SJSA1 (cell line): ENCODE measurements around the gene ZRANB3. TPM values are rescaled to one million over a fixed set of nuclear protein-coding genes. Genes with fewer than 3 reads are reported as not detected.
"Not testable (repeated sequence)": the region's sequence is repeated elsewhere in the genome, so short reads cannot be mapped to it uniquely, and the experiment has no call there.

Source experiments
- DNase-seq, 2 experiments: peaks; one replicate each; pipeline ENCODE4 v3.0.0-alpha.2; 2015 to 2020; ENCODE audit warnings: low spot score in 2 of 2, low read depth in 1 of 2
- H3K27ac ChIP-seq: fragments of 250-450 bp; sonication (Bioruptor Pico); 2 replicates; pipeline ENCODE4 v1.5.1; 2020; ENCODE audit warnings: mild to moderate bottlenecking, moderate library complexity
- H3K27me3 ChIP-seq: fragments of 250-450 bp; sonication (Bioruptor Pico); replicated peaks from 2 replicates; pipeline ENCODE4 v1.5.1; 2020; ENCODE audit warnings: mild to moderate bottlenecking, moderate library complexity
- H3K36me3 ChIP-seq: fragments of 250-450 bp; sonication (Bioruptor Pico); 2 replicates; pipeline ENCODE4 v1.5.1; 2020; ENCODE audit warnings: mild to moderate bottlenecking
- H3K4me1 ChIP-seq: fragments of 250-450 bp; sonication (Bioruptor Pico); replicated peaks from 2 replicates; pipeline ENCODE4 v1.6.1; 2021; ENCODE audit warnings: mild to moderate bottlenecking
- H3K4me3 ChIP-seq: fragments of 250-450 bp; sonication (Bioruptor Pico); 2 replicates; pipeline ENCODE4 v1.5.1; 2020; ENCODE audit warnings: mild to moderate bottlenecking
- H3K9me3 ChIP-seq: fragments of 250-450 bp; sonication (Bioruptor Pico); replicated peaks from 2 replicates; pipeline ENCODE4 v1.5.1; 2020; ENCODE audit warnings: mild to moderate bottlenecking
- total RNA-seq: library from RNA; depleted of rRNA; stranded (reverse); fragments of >200 nt; shearing (Covaris generic); gene quantifications from 2 replicates; pipeline ENCODE4 v1.2.3, GENCODE V29; 2014

The ZRANB3 gene
- total RNA-seq, 1 experiment from 2014 or later: 9.3 TPM

DNA sequence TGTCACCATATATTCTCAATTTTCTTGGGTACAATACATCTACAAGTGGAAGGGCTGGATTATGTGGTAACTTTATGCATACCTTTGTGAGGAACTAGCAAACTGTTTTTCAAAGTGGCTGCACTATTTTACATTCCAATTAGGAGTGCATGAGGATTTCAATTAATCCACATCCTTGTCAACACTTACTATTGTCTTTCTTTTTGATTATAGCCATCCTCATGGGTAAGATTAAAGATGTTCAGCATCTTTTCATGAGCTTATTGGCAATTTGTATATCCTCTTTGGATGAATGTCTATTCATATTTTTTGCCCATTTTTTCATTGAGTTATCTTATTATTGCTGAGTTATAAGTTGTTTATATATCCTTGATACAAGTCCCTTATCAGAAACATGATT lies 73.7 kb downstream of the ZRANB3 start:
- no peaks in the 10 kb centered on the region for H3K4me1 ChIP-seq
- H3K27ac ChIP-seq: no peak overlapping the region
- no peak overlapping the region for H3K4me3 ChIP-seq
- DNase-seq: no peak
- no peaks in the 10 kb centered on the region for H3K36me3 ChIP-seq
- H3K27me3 ChIP-seq: no peaks in the 10 kb centered on the region
- peaks cover 3% of the 10 kb centered on the region; the same call in 1 of the 2 replicates for H3K9me3 ChIP-seq

DNA sequence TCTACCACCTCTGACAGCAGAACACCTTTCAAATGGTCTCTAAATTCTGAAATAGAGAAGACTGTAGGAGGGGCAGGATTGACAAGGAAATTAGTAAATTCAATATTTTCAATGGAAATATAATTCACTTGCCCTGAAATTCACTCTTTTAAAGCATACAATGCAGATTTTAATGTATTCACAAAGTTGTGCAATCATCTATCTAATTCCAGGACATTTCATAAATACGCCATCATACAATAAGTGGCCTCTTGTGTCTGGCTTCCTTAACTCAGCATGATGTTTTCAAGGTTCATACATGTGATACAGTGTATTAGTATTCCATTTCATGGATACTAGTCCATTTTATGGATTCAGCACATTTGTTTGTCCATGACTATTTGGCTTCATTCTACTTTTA lies 74.2 kb downstream of the ZRANB3 start:
- Histone ChIP-seq H3K36me3 (no peaks in the 10 kb centered on the region), H3K27me3 (no peaks in the 10 kb centered on the region), H3K27ac (no peak overlapping the region), H3K4me3 (no peak overlapping the region), H3K4me1 (no peaks in the 10 kb centered on the region), H3K9me3 (peaks cover 3% of the 10 kb centered on the region; the same call in 1 of the 2 replicates)
- no peak for DNase-seq

DNA sequence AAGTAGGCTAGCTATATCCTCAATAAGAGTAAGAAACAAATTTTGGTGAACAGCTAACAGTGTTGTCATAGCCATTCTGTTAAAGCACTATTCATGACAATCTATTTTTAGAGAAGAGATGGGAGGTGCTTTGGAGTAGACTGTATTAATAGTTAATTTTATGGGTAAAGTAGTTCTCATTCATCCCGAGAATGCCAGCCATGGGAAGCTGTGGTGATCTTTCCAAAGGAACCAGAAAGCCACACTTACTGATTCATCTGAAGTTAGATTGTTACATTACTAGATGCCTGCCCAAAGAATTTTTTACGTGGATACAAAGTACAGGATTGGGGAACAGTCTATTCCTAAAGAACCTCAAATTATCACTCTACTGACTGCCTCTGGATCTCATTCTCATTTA lies 74.6 kb downstream of the ZRANB3 start:
- Histone ChIP-seq H3K4me1 (no peaks in the 10 kb centered on the region), H3K36me3 (no peaks in the 10 kb centered on the region), H3K9me3 (peaks cover 3% of the 10 kb centered on the region; the same call in 1 of the 2 replicates), H3K27ac (no peak overlapping the region), H3K27me3 (no peaks in the 10 kb centered on the region), H3K4me3 (no peak overlapping the region)
- DNase-seq: no peak

DNA sequence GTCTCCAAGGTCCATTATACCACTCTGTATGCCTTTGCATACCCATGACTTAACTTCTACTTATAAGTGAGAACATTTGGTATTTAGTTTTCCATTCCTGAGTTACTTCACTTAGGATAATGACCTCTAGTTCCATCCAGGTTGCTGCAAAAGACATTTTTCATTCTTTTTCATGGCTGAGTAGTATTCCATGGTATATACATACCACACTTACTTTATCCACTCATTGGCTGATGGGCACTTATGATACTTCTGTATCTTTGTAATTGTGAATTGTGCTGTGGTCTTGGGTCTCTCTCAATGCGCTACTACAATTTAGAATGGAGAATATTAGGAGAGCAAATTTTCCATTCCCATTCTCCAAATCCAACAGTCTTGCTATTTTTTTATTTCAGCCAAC lies 76.4 kb downstream of the ZRANB3 start:
- H3K36me3 ChIP-seq: no peaks in the 10 kb centered on the region
- no peak for DNase-seq
- peaks cover 3% of the 10 kb centered on the region; the same call in 1 of the 2 replicates for H3K9me3 ChIP-seq
- H3K4me1 ChIP-seq: no peaks in the 10 kb centered on the region
- H3K27me3 ChIP-seq: no peaks in the 10 kb centered on the region
- no peak overlapping the region for H3K4me3 ChIP-seq
- no peak overlapping the region for H3K27ac ChIP-seq

DNA sequence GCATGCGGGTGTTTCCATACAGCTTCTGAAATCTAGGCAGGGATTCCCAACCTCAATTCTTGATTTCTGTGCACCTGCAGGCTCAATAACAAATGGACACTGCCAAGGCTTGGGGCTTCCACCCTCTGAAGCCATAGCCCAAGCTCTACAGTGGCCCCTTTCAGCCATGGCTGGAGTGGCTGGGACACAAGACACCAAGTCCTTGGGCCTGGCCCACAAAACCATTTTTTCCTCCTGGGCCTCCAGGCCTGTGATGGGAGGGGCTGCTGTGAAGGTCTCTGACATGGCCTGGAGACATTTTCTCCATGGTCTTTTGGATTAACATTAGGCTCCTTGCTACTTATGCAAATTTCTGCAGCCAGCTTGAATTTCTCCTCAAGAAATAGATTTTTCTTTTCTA lies 78.0 kb downstream of the ZRANB3 start:
- DNase-seq, H3K4me3 ChIP-seq, H3K27ac ChIP-seq, H3K27me3 ChIP-seq, H3K4me1 ChIP-seq, H3K9me3 ChIP-seq, H3K36me3 ChIP-seq: not testable (repeated sequence)

DNA sequence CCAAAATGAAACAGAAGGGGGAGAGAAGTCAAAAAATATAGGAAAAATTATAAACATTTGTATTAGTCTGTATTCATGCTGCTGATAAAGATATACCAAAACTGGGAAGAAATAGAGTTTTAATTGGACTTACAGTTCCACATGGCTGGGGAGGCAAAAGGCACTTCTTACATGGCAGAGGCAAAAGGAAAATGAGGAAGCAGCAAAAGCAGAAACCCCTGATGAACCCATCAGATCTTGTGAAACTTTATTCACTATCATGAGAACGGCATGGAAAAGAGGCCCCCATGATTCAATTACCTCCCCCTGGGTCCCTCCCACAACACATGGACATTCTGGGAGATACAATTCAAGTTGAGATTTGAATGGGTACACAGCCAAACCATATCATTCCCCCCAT lies 79.1 kb downstream of the ZRANB3 start:
- Histone ChIP-seq H3K27ac (no peak overlapping the region), H3K4me1 (no peaks in the 10 kb centered on the region), H3K4me3 (no peak overlapping the region), H3K27me3 (no peaks in the 10 kb centered on the region), H3K9me3 (no peaks in the 10 kb centered on the region; the same call in 1 of the 2 replicates), H3K36me3 (no peaks in the 10 kb centered on the region)
- no peak for DNase-seq

DNA sequence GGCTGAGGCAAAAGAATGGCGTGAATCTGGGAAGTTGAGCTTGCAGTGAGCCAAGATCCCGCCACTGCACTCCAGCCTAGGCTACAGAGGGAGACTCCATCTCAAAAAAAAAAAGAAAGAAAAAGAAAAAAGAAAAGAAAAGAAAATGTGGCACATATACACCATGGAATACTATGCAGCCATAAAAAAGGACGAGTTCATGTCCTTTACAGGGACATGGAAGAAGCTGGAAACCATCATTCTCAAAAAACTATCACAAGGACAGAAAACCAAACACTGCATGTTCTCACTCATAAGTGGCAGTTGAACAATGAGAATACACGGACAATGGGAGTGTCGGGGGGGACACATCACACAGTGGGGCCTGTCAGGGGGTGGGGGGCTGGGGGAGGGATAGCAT lies 88.0 kb downstream of the ZRANB3 start:
- not testable (repeated sequence) for H3K4me3 ChIP-seq, H3K4me1 ChIP-seq, H3K9me3 ChIP-seq, H3K36me3 ChIP-seq, H3K27me3 ChIP-seq, DNase-seq, H3K27ac ChIP-seq

DNA sequence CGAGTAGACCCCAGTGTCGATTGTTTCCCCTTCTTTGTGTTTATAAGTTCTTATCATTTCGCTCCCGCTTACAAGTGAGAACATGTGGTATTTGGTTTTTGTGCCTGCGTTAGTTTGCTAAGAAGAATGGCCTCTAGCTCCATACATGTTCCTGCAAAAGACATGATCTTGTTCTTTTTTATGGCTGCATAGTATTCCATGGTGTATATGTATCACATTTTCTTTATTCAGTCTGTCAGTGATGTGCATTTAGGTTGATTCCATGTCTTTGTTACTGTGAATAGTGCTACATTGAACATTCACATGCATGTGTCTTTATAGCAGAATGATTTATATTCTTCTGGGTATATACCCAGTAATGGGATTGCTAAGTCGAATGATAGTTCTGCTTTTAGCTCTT lies 95.9 kb downstream of the ZRANB3 start:
- not testable (repeated sequence) for H3K9me3 ChIP-seq, H3K4me3 ChIP-seq, H3K4me1 ChIP-seq, H3K36me3 ChIP-seq, H3K27me3 ChIP-seq, DNase-seq, H3K27ac ChIP-seq

DNA sequence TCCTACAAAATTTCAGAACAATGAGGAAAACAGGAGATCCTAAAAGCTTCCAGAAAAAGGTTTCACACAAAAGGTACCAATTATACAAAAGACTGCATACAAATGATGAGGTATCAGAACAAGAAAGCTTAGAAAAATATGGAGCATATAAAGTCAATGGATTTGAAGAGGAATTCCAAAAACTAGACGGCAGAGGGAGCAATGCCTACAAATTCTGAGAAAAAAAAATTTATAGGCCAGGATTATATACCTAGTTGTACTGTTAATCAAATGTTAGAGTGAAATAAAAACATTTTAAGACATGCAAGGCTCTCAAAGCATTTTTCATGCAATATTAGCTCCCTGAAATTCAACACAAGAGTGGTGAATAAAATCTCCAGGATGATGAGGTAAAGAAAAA lies 106.2 kb downstream of the ZRANB3 start:
- DNase-seq: no peak
- no peaks in the 10 kb centered on the region for H3K27me3 ChIP-seq
- no peaks in the 10 kb centered on the region for H3K36me3 ChIP-seq
- no peak overlapping the region for H3K27ac ChIP-seq
- 0 out of 2 replicates have a peak, but pooled peaks cover 6% of the 10 kb centered on the region for H3K9me3 ChIP-seq
- no peaks in the 10 kb centered on the region; the same call in 1 of the 2 replicates for H3K4me1 ChIP-seq
- no peak overlapping the region for H3K4me3 ChIP-seq

DNA sequence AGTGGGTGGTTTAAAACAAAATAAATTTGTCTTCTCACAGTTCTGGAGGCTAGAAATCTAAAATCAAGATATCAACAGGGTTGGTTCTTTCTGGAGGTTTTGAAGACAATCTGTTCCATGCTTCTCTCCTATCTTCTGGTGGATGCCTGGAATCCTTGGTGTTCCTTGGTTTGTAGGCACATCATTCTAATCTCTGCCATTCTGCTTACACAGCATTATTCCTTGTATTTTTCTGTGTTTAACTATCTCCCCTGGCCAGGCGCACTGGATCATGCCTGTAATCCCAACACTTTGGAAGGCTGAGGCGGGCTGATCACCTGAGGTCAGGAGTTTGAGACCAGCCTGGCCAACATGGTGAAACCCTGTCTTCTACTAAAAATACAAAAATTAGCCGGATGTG lies 108.1 kb downstream of the ZRANB3 start:
- DNase-seq: no peak
- no peaks in the 10 kb centered on the region for H3K27me3 ChIP-seq
- H3K9me3 ChIP-seq: 0 out of 2 replicates have a peak, but pooled peaks cover 6% of the 10 kb centered on the region
- no peak overlapping the region for H3K4me3 ChIP-seq
- no peaks in the 10 kb centered on the region for H3K36me3 ChIP-seq
- no peak overlapping the region for H3K27ac ChIP-seq
- H3K4me1 ChIP-seq: no peaks in the 10 kb centered on the region; the same call in 1 of the 2 replicates

DNA sequence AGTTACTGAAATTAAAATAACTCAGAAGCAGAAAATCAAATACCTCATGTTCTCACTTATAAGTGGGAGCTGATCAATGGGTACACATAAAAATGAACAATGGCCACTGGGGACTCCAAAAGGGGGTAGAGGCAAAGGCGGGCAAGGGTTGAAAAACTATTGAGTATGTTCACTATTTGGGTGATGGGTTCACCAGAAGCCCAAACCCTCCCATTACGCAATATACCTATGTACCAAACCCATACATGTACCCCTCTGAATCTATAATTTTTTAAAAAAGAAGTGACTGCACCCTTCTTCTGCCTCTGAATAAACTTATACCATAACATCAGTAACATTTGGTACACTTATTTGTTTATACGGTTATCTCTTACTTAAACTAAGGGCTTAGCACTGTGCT lies 119.4 kb downstream of the ZRANB3 start:
- no peak overlapping the region for H3K4me3 ChIP-seq
- no peak overlapping the region for H3K27ac ChIP-seq
- no peaks in the 10 kb centered on the region for H3K27me3 ChIP-seq
- H3K4me1 ChIP-seq: no peaks in the 10 kb centered on the region
- DNase-seq: no peak
- no peaks in the 10 kb centered on the region for H3K36me3 ChIP-seq
- H3K9me3 ChIP-seq: 0 out of 2 replicates have a peak, but pooled peaks cover 2% of the 10 kb centered on the region

DNA sequence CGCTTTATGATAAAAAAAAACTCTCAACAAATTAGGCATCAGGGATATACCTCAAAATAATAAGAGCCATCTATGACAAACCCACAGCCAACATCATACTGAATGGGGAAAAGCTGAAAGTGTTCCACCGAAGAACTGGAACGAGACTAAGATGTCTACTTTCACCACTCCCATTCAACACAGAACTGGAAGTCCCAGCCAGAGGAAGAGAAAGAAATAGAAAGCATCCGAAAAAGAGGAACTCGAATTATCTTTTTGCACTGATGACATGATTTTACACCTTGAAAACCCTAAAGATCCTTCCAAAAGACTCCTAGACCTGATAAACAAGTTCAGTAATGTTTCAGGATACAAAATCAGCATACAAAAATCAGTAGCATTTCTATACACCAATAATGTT lies 121.6 kb downstream of the ZRANB3 start:
- Histone ChIP-seq H3K27ac (no peak overlapping the region), H3K4me1 (no peaks in the 10 kb centered on the region), H3K9me3 (0 out of 2 replicates have a peak, but pooled peaks cover 2% of the 10 kb centered on the region), H3K36me3 (no peaks in the 10 kb centered on the region), H3K27me3 (no peaks in the 10 kb centered on the region), H3K4me3 (no peak overlapping the region)
- no peak for DNase-seq

DNA sequence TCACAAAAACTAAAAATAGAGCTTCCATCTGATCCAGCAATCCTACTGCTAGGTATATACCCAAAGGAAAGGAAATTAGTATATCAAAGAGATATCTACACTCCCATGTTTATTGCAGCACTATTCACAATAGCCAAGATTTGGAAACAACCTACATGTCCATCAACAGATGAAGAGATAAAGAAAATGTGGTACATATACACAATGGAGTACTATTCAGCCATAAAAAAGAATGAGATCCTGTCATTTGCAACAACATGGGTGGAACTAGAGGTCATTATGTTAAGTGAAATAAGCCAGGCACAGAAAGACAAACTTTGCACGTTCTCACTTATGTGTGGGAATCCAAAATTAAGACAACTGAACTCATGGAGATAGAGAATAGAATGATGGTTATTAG lies 134.8 kb downstream of the ZRANB3 start:
- H3K27me3 ChIP-seq, H3K4me1 ChIP-seq, H3K27ac ChIP-seq, DNase-seq, H3K9me3 ChIP-seq, H3K4me3 ChIP-seq, H3K36me3 ChIP-seq: not testable (repeated sequence)

DNA sequence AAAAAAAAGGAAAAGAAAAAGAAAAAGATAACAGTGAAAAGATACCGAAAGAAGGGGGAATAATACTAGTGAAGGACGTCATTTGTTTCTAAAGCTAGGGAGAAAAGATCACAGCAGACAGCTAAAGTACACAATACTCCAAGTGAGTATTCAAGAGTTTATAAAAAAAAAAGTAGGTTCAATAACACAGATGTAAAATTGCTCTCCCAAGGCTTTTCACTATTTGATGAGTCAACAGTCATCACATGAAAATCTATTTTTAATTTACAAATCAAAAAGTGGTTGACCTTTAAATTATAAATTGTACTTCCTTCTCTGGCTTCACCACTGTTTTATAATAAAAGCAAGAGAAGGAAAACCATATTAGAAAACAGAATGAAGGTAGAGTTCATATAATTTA lies 144.0 kb downstream of the ZRANB3 start:
- Histone ChIP-seq H3K27ac (no peak overlapping the region), H3K4me3 (no peak overlapping the region), H3K36me3 (no peaks in the 10 kb centered on the region), H3K4me1 (no peaks in the 10 kb centered on the region), H3K9me3 (no peaks in the 10 kb centered on the region), H3K27me3 (no peaks in the 10 kb centered on the region)
- DNase-seq: no peak

DNA sequence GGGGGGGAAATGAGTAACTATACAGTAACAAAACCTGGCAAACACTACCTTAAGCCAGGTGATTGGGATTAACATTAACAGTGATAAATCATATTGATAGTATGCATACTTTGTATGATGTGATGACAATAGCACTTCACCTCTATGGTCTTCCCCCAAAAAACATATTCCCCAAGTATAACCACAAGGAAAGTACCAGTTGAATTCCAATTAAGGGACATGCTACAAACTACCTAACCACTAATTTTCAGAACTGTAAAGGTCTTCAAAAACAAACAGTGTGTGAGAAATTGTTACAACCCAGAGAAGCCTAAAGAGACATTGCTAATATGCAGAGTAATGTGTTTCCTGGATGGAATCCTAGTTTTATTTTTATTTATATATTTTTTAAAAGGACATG lies 152.4 kb downstream of the ZRANB3 start:
- Histone ChIP-seq H3K4me1 (no peaks in the 10 kb centered on the region), H3K36me3 (no peaks in the 10 kb centered on the region), H3K9me3 (0 out of 2 replicates have a peak, but pooled peaks cover 2% of the 10 kb centered on the region), H3K27ac (no peak overlapping the region), H3K4me3 (no peak overlapping the region), H3K27me3 (no peaks in the 10 kb centered on the region)
- DNase-seq: no peak
